Cortex of kidney (tissue), 1 donor: ENCODE data around the gene AMN.
"Not testable (repeated sequence)": the region's sequence is repeated elsewhere in the genome, so short reads cannot be mapped to it uniquely, and the experiment has no call there.

Source experiments
- DNase-seq: peaks from one replicate; lab custom pipeline; 2025; lab: John Stamatoyannopoulos, UW

AMN gene

DNA sequence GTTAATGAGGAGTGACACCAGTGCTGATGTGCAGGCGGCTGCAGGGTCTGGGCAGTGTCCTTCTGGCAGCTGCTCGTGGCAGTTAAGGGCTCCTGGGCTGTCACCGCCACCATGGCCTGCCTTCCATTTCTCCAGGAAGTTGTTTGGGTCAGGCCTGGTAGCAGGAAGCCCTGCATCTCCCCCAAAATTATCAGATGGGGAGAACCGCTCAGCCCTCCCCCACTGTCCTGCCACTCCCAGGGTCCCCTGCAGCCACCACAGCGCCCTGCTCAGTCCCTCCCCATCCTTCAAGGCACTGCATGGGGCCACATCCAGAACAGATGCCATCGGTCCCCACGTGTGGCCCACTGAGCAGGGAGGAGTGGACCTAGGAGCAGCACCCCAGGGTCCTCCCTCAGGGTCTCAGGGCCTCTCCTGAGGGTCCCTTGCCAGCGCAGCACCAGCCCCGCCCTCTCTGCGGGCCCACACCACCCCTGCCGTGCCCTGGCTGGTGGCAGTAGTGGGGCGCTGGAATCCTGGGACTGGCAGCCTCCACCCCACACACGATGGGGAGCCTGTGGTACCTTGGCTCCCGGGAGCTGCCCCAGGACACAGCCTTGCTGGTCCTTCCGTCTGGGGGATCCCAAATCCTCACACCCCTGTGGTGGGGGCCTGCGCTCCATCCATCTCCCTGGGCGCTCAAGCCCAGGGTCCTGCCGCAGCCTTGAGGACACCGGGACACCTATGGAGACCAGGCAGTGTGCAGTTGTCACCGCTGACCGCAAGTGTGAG is 10.3 kb upstream of the AMN start:
- DNase-seq, result no peak

DNA sequence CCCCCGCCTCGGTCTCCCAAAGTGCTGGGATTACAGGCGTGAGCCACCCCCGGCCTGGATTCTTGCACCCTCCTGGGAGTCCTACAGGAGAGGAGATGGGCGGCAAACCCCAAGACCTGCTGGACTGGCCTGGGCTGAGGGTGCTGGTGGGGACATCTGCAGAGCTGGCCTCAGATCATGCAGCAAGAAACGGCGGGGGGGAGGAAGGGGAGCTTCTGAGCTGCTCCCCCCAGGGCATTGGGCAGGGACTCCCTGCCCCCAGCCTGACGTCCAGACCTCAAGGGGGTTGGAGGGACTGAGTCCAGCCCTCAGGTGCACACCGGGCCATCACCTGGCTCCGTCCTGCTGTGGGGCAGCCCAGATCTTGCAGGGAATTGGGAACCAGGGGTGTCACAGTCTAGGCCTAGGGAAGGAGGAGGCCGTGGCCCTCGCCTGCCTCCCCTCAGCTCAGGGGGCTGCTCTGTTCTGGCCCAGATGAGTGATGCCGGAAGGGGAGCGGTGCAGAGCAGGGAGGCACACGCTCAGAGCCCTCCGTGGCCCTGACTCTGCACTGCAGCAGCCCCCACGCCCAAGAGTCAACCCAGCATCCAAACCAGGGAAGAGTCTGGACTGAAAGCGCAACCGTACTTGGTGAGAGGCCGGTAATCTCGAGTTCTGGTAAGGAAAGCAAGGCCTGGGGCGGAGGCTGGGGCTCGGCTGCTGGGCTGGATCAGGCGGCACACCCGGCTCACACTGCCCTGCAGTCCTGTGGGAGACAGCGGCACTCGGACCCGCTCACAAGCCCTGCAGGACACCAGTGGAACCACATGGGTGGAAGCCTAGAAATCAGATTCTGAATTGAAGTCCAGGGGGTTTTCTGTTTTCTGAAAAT is 8.9 kb upstream of the AMN start:
- no peak for DNase-seq

DNA sequence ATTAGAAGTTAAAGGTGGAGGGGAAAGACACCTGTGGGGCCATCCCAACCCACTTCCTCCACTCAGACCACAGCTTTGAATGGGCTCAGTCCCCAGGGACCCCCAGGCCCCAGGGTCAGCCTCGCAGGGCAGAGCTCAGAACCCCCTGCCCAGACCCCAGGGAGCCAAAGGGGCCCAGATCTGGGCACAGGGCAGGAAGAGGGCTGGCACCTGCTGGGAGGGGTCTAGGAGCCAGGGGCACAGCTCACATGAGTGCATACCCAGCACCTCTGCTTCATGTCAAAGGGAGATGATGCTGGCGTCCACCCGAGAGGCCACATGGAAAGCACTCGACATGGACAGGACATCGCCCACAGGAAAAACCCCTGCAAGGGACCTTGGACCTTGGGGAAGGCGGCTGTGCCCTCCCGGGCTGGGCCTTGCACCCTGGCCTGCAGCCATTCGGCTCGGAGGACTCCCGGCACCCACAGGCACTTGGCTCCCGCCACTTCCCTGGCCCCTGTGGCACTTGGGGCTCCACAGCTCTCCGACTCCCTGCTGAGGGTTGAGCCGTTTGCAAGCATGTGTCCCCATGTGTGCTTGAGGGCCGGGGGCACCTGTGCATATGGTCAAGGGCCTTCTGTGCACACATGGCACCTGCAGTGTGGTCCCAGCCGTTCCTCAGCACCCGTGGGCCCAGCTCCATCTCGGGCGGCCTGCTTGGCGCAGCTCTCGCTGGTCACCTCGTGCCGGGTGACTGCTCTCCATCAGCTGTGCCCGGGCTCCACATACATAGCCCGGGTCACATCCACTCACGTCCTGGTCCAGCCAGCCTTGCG is 7.8 kb upstream of the AMN start:
- no peak for DNase-seq

DNA sequence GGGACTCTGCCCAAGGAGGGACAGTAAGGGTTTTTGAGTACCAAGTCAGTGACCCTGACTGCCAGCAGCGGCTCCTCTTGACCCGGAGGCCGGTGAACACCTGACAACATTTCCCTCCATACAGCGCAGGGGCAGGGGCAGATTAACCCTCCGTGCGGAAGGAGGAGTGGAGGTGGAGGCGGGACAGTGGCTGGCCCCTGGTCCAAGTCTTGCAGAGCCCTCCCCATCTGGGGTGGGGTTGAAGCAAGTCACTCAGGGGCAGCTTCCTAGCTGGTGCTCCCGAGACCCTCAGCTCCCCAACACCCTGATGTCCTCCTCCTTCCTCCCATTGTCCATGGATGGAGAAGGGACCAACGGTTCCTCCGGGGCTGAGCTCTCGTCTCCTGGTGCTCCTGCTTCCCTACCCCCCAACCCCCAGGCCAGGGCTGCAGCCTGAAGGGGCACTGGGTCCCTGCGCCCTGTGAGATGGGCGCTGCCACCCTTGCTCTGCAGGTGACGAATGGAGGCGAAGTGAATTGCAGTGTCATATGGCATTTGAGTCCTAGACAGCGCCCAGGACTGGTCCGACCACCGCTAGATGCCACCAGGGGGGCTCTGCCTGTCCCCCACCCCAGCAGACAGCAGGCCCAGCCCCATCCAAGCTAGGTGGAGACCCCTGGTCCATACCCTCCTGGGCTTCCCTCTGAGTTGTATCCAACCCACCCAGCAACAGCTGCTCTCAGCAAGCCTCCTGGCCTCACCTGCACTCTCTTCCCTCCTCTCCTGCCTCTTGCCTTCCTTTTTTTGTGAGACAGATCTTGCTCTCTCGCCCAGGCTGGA is 7.0 kb upstream of the AMN start:
- no peak for DNase-seq

DNA sequence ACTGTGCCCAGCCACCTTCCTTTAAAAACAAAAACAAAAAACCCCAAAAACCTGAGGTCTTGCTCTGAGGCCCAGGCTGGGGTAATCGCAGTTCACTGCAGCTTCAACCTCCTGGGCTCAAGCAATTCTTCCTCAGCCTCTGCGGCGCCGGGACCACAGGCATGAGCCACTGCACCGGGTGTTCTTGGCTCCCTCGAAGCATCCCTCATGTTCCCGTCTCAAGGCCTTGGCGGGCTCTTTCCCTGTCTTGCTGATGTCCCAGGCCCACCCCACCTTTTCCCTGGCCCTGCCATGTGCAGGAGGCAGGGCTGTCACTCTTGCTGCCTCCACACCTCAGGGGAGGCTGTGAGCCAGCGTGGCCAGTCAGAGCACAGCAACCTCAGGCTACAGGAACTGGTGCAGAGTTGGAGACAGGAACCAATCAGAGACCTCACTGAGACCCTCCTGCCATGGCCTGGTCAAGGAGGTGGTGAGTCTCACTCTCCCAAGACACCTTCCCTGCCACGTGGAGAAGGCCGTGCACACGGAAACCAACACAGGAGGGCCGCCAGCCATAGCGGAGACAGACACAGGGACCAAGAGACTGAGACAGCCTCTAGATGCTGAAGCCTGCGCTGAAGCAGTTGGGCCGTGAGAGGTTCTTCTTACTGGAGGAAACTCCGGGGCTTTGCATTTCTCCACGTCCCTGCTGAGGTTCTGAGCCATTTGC is 6.0 kb upstream of the AMN start:
- DNase-seq, result no peak

DNA sequence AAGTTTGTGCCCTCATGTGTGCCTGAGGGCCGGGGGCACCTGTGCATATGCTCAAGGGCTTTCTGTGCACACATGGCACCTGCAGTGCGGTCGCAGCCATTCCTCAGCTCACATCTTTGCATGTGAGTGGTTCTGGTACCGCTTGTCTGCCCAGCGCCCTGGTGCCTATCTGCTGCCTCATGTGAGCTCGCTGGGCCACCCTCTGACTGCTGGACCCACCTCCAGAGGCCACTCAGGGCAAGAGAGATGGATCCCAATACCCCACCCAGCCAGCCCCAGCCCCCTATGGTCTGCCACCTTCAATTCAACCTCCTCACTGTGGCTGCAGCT is 5.4 kb upstream of the AMN start:
- DNase-seq, result no peak

DNA sequence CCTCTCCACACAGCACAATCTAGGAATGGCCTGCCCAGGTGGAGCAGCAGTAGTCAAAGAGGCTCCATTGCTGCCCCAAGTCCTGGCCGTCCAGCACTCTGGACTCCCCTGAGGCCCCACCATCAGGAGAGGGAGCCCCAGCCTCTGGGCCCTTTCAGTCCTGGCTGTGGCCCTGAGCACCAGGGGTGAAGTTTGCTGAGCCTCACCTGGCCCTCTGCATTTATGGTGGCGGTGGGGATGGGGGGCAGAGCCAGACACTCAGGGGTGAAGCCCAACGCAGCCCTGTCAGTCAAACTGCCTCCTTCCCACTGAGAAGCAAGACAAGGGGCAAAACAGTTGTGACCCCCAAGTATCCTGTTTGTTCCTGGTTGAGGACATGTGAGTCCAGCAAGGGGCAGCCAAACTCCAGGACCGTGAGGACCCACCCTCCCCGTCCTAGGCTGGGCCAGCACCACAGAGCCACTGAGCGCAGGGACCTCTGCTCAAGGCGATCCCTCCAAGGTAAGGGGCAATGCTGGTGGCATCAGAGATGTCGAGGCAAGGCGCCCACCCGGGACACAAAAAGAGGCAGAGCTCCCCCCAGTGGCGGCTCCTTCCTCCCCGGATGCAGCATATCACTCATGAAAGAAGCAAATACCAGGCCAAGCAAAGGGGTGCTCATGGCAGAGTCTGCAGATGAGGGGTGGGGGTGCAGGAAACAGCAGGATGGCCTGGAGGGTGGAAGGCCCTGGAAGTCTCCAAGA is 4.8 kb upstream of the AMN start:
- DNase-seq, result no peak

DNA sequence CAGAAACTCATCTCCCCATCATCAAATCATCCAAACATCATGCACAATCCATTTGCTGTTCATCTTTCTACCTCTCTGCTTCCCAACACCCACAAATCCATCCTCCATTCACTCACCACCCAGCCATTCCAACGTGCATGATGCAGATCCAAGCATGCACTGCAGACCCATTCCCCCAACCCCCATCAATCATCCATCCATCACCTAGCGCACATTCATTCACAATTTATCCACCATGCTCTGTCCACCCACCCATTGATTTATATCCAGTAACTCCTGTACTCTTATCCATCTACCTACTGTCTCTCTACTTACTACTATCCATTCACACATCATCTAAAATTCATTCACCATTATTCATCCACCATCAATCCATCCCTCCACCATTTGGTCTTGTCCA is 4.0 kb upstream of the AMN start:
- DNase-seq, result no peak

DNA sequence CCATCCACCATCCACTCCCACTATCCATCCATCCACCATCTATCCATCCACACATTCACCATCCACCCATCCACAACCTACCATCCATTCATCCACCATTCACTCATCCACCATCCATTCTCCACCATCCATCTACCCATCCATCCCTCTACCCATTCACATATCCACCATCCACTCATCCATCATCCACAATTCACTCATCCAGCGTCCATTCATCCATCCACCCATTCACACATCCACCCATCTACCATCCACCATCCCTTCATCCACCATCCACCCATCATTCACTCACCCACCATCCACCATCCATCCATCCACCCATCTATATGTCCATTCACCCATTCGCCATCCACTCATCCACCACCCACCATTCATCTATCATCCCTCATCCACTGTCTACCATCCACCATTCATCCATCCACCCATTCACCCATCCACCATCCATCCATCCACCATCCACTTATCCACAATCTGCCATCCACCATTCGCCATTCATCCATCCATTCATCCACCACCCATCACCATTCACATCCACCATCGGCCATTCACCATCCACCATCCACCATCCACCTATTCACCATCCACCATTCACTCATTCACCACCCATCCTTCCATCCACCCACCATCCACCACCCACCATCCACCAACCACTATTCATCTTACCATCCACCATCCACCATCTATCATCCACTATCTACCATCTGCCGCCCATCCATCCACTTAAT is 2.0 kb upstream of the AMN start:
- DNase-seq, result no peak

DNA sequence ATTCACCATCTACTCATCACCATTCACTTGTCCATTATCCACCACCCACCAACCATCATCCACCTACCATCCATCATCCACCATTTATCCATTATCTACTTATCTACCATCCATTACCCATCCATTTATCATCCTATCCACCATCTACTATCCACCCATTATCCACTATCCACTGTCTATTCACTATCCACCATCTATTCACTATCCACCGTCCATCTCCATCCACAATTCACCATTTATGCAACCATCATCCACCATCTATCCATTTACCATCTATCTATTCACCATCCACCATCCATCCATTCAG is 1.5 kb upstream of the AMN start:
- DNase-seq, result no peak

DNA sequence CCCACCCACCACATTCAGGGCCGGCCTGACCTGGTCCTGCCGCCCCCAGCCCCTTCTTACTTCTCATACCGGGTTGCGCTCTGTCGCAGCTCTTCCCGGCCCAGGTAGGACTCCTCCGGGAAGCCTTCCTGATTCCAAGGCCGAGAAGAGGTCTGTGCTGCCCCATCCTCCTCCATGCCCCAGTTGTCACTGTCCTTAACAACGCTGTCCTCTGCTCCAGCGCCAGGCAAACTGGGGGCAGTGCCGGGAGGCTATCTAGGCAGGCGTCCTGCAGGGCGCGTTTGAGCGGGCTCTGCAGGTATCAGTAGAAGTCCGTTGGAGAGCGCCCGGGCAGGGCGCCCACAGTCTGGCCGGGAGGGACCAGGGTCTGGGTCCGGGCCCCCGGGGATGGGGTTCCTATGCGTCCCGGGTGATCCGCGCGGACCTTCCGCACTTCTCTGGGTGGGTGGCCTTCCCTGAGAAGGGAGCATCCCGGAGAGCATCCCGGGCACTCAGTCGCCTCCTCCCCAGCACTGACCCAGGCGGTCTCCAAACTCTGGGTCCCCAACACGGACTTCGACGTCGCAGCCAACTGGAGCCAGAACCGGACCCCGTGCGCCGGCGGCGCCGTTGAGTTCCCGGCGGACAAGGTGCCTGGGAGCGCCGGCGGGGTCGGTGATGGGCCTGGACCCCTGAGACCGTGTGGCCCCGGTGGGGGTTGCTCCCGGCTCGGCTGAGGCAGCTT is 900 bp downstream of the AMN start:
- no peak for DNase-seq

DNA sequence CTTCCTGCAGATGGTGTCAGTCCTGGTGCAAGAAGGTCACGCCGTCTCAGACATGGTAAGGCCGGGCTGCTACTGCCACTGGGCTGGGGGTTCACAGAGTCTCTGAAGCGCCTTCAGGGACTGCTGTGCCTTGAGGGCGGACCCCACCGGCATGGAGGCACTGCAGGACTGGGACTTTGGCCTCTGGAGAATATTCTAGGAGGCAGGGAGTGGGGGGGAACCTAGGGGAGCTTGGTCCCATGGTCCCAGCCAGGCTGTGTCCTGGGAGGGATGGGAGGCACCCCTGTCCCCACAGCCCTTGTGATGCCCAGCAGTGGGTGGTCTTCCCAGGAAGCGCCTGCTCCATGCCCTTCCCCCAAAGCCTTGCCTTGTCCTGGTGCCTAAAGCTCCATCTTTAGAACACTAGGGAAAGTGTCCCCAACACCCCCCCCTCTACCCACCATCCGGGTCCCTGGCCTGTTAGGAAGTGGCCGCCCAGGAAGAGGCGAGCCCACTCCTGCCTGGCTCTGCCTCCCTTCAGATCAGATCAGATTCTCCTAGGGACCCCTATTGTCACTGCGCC is 1.5 kb downstream of the AMN start:
- no peak for DNase-seq

DNA sequence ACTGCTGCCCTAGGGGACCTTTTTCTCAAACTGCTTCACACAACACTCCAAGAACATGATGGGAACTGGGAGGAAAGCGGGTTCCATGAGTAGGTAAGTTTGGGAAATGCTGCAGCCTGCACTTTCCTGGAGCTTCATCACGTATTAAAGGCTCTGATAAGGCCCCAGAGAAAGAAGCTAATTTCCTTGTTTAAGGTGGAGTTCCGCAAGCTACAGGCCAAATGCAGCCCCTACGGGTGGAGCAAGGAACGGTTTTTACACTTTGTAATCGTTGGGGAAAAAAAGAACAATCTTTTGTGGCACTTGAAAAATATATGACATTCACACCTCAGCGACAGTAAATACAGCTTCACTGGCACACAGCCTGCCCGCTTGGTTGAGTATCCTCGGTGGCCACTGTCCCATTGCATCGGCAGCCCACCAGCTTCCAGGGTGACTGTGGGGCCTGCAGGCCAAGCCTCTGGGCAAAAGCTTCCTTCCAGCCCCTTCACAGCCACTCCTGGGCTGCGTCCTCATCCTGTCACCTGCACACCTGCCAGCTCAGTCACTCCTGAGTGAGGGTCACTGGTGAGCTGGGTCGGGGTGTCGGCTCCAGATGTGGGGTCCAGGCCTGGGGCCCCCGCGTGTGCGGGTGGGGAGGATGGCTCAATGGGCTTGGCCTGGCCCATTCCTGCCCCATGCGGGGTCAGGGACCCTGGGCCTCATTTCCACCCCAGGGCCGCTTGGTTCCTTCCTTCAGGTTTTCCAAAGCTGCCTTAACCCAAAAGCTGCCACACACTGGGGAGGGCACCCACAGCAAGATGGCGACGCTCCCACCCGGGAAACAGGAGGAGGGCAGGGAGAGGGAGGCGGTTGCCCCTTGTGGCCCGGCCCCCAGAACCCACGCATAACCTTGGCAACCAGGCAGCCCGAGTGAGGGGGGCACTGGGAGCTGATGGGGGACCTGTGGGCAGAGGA is 2.4 kb downstream of the AMN start:
- no peak for DNase-seq

DNA sequence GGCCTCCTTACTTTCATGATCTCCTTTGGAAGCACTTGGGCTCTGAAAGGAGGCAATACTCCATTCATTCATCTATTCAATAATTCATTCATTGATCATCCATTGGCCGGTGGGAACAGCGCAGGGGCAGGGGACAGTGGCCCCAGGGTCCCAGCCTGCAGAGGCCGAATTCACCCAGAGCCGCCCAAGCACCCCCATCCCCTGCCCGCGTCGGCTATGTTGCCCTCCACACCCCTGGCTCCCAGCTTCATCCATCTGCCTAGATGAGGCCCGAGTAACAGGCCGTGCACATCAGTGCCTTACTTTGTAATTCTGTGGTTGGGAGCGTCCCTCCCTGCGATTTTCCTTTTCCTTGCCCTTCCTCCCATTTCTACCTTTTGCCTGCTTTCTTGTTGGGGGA is 3.2 kb downstream of the AMN start:
- no peak for DNase-seq

DNA sequence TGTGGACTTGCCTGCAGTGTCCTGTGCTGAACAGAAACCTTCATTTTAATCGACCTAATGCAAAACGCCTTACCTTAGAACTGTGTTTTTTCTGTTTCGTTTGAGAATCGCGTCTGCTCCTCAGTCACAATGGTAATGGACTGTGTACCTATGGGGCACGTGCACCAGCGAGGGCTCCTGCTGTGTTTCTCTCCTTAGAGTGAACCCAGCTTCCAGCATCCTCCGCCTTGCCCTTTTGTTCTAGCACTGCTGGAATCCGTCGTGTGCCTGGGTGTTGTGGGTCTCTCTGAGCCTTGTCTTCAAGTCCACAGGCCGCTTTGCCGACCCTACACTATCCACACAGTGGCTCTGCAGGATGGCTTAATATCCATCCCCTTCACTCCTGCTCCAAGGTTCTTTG is 3.6 kb downstream of the AMN start:
- DNase-seq, result no peak

DNA sequence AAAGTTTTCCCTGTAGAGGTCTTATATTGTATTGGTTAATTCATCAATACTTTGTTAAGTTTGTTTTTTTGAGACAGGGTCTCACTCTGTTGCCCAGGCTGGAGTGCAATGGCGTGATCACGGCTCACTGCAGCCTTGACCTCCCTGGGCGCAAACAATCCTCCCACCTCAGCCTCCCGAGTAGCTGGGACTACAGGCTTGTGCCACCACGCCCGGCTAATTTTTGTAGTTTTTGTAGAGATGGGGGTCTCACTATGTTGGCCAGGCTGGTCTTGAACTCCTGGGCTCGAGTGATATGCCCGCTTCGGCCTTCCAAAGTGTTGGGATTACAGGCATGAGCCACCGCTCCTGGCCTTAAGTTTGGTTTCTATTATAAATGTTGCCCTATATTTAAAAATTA is 4.4 kb downstream of the AMN start:
- not testable (repeated sequence) for DNase-seq

DNA sequence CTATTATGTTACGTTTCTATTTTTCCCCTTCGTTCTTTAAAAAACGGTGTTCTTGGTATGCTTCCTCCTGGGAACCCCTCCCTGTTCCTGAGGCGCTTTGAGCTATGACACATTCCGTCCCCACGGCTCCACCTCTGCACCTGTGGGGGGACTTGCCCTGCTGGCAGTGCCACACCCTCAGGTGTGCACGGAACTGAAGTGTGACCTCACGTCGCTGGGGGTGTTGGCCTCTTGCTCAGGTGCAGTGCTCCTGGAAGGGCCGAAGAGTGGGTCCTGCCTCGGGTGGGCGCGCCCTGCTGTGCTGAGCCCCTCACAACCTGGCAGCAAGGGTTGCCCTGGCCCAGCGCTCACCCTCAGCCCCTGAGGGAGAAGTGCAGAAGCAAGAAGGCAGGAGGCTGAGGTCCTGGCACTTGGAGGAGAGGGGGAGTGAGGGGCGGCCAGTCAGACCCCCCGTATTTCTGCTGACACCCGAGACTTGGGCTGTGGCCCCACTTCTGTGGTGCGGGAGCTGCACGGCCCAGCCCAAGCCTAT is 4.9 kb downstream of the AMN start:
- no peak for DNase-seq
